Neural progenitor cell (in vitro differentiated cells): Measurements from ENCODE around the gene NOP14.

ENCODE experiments used
- EZH2 ChIP-seq: fragments of 200-600 bp; sonication (generic); IDR thresholded peaks from 2 replicates; pipeline ENCODE4 v1.6.1; 2017; ENCODE audit warnings: antibody characterized with exemption, mild to moderate bottlenecking, moderate library complexity
- EZH2phosphoT487 ChIP-seq: fragments of 200-600 bp; sonication (generic); IDR thresholded peaks from 2 replicates; pipeline ENCODE4 v1.6.1; 2017; ENCODE audit warnings: antibody characterized with exemption
- TF ChIP-seq, protein P1 (sequence below): fragments of 200-600 bp; sonication (generic); IDR thresholded peaks from 2 replicates; pipeline ENCODE4 v1.5.1; 2017; ENCODE audit warnings: antibody characterized with exemption, mild to moderate bottlenecking

DNA sequence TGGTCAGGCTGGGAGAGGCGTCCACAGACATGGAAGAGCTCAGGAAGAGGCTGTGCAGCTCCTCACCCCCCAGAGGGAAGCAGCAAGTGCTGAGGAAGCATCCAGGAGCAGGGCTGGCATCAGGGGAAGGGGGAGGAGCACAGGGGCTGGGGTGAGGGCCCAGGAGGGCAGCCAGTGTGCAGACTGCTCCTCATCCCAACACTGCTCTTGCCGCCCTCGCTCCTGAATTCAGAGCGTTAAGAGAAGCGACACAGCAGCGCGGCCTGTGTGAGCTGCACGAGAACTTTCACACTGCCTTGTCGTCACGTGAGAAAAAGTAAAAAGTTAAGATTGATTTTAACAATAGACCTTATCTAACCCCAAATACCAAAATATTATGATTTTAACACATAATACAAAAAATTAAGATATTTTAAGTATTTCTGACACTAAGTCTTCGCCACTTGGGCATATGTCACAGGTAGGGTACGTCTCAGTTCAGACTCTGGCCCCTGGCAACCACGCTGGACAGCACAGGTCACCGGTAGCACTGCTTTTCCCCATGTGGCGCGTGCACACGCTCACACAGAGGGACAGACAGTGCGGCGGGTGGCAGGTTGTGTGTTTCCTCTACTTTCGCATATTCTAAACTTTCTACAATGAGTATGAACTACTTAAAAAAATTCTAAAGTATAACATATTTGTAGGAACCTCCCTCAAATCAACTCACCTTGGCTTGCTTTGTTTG is 19.7 kb downstream of the NOP14 start:
- TF ChIP-seq EZH2 (no peak), EZH2phosphoT487 (no peak)
- TF ChIP-seq, protein P1, sequence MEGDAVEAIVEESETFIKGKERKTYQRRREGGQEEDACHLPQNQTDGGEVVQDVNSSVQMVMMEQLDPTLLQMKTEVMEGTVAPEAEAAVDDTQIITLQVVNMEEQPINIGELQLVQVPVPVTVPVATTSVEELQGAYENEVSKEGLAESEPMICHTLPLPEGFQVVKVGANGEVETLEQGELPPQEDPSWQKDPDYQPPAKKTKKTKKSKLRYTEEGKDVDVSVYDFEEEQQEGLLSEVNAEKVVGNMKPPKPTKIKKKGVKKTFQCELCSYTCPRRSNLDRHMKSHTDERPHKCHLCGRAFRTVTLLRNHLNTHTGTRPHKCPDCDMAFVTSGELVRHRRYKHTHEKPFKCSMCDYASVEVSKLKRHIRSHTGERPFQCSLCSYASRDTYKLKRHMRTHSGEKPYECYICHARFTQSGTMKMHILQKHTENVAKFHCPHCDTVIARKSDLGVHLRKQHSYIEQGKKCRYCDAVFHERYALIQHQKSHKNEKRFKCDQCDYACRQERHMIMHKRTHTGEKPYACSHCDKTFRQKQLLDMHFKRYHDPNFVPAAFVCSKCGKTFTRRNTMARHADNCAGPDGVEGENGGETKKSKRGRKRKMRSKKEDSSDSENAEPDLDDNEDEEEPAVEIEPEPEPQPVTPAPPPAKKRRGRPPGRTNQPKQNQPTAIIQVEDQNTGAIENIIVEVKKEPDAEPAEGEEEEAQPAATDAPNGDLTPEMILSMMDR, result no peak
